ENCODE data around the gene CHCHD6. TPM values are rescaled to one million over a fixed set of nuclear protein-coding genes. Genes with fewer than 3 reads are reported as not detected.
A peak's percentile ranks its signal among the peaks of the same experiment; 100 is the strongest.

CHCHD6 gene
- total and polyA plus RNA-seq, 2 of the 4 experiments (the other 2 are of a cell fraction), result 18.8 to 28.9 TPM

DNA sequence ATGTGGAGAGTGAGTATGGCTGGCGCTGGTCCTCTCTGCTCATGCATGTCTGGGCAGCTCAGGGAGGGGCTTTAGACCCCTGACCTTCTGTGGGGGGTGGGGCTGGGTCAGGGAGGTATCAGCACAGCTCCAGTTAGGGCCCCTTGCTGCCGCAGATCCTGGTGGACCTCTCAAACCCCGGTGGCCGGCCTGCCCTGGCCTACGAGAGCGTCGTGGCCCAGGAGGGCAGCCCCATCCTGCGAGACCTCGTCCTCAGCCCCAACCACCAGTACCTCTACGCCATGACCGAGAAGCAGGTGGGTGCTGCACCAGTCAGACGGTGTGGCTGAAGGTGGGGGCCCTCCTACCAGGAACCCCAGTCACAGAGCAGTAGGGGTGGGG is 299.1 kb downstream of the CHCHD6 start:
- WGBS, 2 experiments (ENCODE audit: extremely low coverage in 2 of 2, insufficient read length in 1 of 2), result 100% methylated on average over 1 of the region's 12 CpGs; no CpG with 5 or more reads in 1 of the 2 experiments
- H3K23ac ChIP-seq (ENCODE audit: low read depth, low read length), result no peak overlapping the region
- no peaks in the 10 kb centered on the region for H3K9me3 ChIP-seq (ENCODE audit: control insufficient read depth, insufficient read depth, low read length)
- H3K27ac ChIP-seq (ENCODE audit: insufficient read depth, low read length), result 0 out of 2 replicates have a peak overlapping the region, but pooled peaks have one; percentile 19
- DNase-seq, result no peak
- peaks cover 23% of the 10 kb centered on the region for H3K36me3 ChIP-seq (ENCODE audit: control insufficient read depth, insufficient read depth, low read length)
- peak overlapping the region; percentile 90 for H2AK9ac ChIP-seq (replicated peaks; ENCODE audit: low read depth, low read length, poor library complexity)
- no peak for ATAC-seq (ENCODE audit: low read depth)
- intact Hi-C loops (cut with micrococcal nuclease) (loop anchor here (10.0 kb wide), 1 partner anchor 542 kb away; no protein-coding TSS in a partner anchor), dilution Hi-C loops (cut with HindIII; ENCODE audit: low sequenced_read_pairs, unreplicated experiment) (no loop called here), in situ Hi-C loops (cut with MboI; ENCODE audit: low sequenced_read_pairs) (no loop called here)
- H3K4me1 ChIP-seq (ENCODE audit: control insufficient read depth, insufficient read depth, low read length), result peaks cover 29% of the 10 kb centered on the region
- H3K9me1 ChIP-seq (ENCODE audit: insufficient read depth, low read length), result peaks cover 20% of the 10 kb centered on the region
- peak overlapping the region; percentile 51 for H4K91ac ChIP-seq (ENCODE audit: insufficient read depth, low read depth, low read length)
- H2BK120ac ChIP-seq (ENCODE audit: low read depth, low read length), result 0 out of 2 replicates have a peak overlapping the region, but pooled peaks have one; percentile 44
- peak overlapping the region; percentile 81 for H3K4ac ChIP-seq (ENCODE audit: low read depth, low read length)
- no TSS peak for BruUV-seq (replicated peaks)
- no peak overlapping the region for H4K5ac ChIP-seq (ENCODE audit: low read depth, low read length)
- H3K18ac ChIP-seq (ENCODE audit: low read depth, low read length), result no peak overlapping the region
- peak overlapping the region; percentile 32 for H2BK5ac ChIP-seq (ENCODE audit: low read depth, low read length, poor library complexity, severe bottlenecking)
- POLR2A ChIA-PET (ENCODE audit: unreplicated experiment), result no interaction called here
- no peak overlapping the region for H2AFZ ChIP-seq (replicated peaks; ENCODE audit: low read length, poor library complexity)
- CTCF ChIA-PET, result interaction anchor here (0.6 to 2.0 kb wide), 3 partner anchors 8 to 289 kb away, joined by 3 to 13 read pairs (median 3); no protein-coding TSS in a partner anchor
- H3K4me2 ChIP-seq (ENCODE audit: low read depth, low read length), result no peak overlapping the region
- H2BK20ac ChIP-seq (ENCODE audit: low read depth, low read length), result peak overlapping the region; percentile 49; the same call in 1 of the 2 replicates
- H2BK15ac ChIP-seq (ENCODE audit: low read depth, low read length), result no peak overlapping the region
- H3K56ac ChIP-seq (ENCODE audit: extremely low read depth, insufficient read depth, low read length), result no peak overlapping the region
- H3K4me3 ChIP-seq (ENCODE audit: insufficient read depth, low read depth, low read length), result no peak overlapping the region
- H3K9ac ChIP-seq (ENCODE audit: low read depth, low read length), result no peak overlapping the region
- peaks cover 28 to 54% of the 10 kb centered on the region in 2 experiments for H3K79me1 ChIP-seq (ENCODE audit: low read depth in 1 of 2, low read length in 2 of 2)
- peaks cover 4% of the 10 kb centered on the region; the same call in 1 of the 2 replicates for H4K20me1 ChIP-seq (ENCODE audit: insufficient read depth, low read length)
- no peaks in the 10 kb centered on the region for H3K27me3 ChIP-seq (ENCODE audit: control insufficient read depth, insufficient read depth, low read length)
- TF ChIP-seq MAZ (IDR thresholded peaks at IDR 0.05; ENCODE audit: borderline replicate concordance, low read depth, low read length), result no peak
- TF ChIP-seq POLR2A (IDR thresholded peaks at IDR 0.05; ENCODE audit: low read depth, low read length), result no peak
- no peak for TF ChIP-seq SMC3 (IDR thresholded peaks at IDR 0.05; ENCODE audit: low read depth, low read length)
- TF ChIP-seq BHLHE40 (IDR thresholded peaks at IDR 0.05; ENCODE audit: low read depth, low read length), result no peak
- TF ChIP-seq, protein P1, sequence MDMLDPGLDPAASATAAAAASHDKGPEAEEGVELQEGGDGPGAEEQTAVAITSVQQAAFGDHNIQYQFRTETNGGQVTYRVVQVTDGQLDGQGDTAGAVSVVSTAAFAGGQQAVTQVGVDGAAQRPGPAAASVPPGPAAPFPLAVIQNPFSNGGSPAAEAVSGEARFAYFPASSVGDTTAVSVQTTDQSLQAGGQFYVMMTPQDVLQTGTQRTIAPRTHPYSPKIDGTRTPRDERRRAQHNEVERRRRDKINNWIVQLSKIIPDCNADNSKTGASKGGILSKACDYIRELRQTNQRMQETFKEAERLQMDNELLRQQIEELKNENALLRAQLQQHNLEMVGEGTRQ (IDR thresholded peaks at IDR 0.05; ENCODE audit: low read depth, low read length), result no peak
- no peak for TF ChIP-seq CEBPB (IDR thresholded peaks at IDR 0.05; ENCODE audit: low read depth, low read length)
- no peak for TF ChIP-seq RFX5 (IDR thresholded peaks at IDR 0.05; ENCODE audit: low read depth, low read length)
- TF ChIP-seq RCOR1 (IDR thresholded peaks at IDR 0.05; ENCODE audit: insufficient replicate concordance, low read length), result no peak
- TF ChIP-seq RAD21 (IDR thresholded peaks at IDR 0.05; ENCODE audit: low read length), result no peak
- TF ChIP-seq FOS (IDR thresholded peaks at IDR 0.05; ENCODE audit: low read depth, low read length), result no peak
- no peak for TF ChIP-seq MAFK (IDR thresholded peaks at IDR 0.05; ENCODE audit: low read depth, low read length)
- TF ChIP-seq MXI1 (IDR thresholded peaks at IDR 0.05; ENCODE audit: borderline replicate concordance, low read depth, low read length), result no peak
- TF ChIP-seq, protein P2, sequence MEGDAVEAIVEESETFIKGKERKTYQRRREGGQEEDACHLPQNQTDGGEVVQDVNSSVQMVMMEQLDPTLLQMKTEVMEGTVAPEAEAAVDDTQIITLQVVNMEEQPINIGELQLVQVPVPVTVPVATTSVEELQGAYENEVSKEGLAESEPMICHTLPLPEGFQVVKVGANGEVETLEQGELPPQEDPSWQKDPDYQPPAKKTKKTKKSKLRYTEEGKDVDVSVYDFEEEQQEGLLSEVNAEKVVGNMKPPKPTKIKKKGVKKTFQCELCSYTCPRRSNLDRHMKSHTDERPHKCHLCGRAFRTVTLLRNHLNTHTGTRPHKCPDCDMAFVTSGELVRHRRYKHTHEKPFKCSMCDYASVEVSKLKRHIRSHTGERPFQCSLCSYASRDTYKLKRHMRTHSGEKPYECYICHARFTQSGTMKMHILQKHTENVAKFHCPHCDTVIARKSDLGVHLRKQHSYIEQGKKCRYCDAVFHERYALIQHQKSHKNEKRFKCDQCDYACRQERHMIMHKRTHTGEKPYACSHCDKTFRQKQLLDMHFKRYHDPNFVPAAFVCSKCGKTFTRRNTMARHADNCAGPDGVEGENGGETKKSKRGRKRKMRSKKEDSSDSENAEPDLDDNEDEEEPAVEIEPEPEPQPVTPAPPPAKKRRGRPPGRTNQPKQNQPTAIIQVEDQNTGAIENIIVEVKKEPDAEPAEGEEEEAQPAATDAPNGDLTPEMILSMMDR (conservative IDR thresholded peaks at IDR 0.05; ENCODE audit: low read depth, low read length), result no peak
- H3K14ac ChIP-seq (replicated peaks; ENCODE audit: low read depth, low read length), result no peak overlapping the region
- peak overlapping the region; percentile 98 for H2AK5ac ChIP-seq (ENCODE audit: low read depth, low read length)
- peak overlapping the region in 1 of 2 experiments; percentile 100; a peak in 1 of 4 replicates for H4K8ac ChIP-seq (ENCODE audit: low read depth in 2 of 2, low read length in 2 of 2)

Measured in IMR-90 (cell line).